Measurements from ENCODE around the gene HDGF. TPM values are rescaled to one million over a fixed set of nuclear protein-coding genes. Genes with fewer than 3 reads are reported as not detected.

The HDGF gene
- 155 and 276 TPM in 2 replicates for total RNA-seq

GRCh38 chr1:156751451-156751756, at the start of gene HDGF:
HDGF (minus strand) TSS chr1:156751675; CDS start chr1:156751429, 246 bp downstream.

DNA sequence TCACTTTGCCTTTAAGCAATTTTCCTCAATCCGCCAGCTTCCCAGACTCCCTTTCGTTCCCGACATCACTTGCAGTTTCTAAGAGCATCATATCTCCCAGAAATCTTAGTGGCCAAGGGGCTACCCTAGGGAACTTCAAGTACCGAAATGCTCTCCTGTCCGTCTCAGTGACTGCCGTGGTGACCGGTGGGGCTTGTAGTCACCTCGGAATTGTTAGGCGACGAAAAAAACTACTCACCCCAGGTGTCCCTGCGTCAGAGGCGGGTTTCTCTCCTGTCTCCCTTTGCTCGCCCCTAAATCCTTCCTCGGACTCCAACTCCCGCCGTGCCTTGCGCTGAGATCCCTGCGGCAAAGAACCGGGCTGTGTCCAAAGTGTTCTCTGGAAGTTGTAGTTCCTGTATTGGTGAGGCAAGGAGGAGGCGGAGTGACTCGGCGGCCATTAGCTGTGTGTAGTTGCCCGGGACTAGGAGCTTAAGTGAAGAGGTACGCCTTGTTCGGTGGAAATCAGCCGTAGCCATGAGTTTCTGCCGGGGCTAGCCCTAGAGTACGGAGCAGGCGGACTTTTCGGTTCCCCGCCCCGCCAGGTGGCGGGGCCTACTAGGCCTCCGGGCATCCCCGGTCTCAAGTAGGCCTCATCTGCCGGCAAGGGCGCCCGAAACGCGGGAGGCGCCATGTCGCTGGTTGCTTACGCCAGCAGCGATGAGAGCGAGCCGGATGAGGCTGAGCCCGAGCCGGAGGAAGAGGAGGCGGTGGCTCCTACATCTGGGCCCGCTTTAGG, 15.8 kb upstream of the HDGF start, which contains the start of gene PRCC:
TSS of gene PRCC (plus strand) at position 435 of the 778 bp plus-strand sequence. CDS start at position 672, 237 bp downstream.

GRCh38 chr1:156740741-156741480, 10.6 kb downstream of the HDGF start, which contains the start of gene MRPL24:
MRPL24 (minus strand) TSS chr1:156741088; CDS start chr1:156738704, 2,384 bp downstream.

GRCh38 chr1:156728599-156729462, 22.6 kb downstream of the HDGF start, which contains the start of gene ISG20L2:
ISG20L2 (minus strand) TSS chr1:156728766; CDS start chr1:156727652, 1,114 bp downstream.

DNA sequence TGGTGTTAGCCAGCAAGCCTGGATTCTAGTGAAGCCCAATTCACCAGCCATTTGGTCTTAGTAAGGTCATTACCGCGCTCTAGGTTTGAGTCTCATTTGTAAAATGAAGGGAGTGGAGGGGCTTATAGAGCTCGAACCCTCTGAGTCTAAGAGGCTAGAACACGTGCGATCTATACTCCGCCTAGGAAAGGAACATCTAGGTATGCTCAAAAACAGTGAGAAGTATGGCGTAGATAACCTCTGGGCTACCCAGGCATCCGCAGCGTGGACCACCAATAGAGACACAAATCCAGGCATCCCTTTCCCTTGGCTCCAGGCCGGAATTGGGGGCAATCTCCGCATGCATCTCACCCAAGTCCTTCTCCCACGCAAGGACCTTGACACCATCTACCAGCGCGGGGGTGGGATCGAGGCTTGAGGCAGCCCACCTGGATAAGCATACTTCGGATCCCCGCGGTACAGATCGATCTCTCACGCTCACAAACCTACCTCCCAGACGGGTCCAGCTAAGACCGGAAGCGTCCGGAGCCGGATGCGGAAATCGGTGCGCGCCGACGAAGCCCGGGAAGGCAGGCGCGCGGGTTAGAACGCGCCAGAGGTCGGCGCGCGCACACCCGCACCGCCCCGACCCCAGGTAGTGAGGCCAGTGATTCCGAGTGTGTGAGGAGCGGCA, 23.4 kb downstream of the HDGF start, which contains the start of gene METTL25B:
TSS of gene METTL25B (plus strand) at position 544 of the 673 bp plus-strand sequence. CDS start 636 bp downstream, outside the sequence.

GRCh38 chr1:156705321-156705917, 46.1 kb downstream of the HDGF start, which contains the start of gene CRABP2:
CRABP2 (minus strand) TSS chr1:156705583; CDS start chr1:156705446, 137 bp downstream.

Other genes with a start within 250 kb of the HDGF start
- 17.2 and 21.5 TPM in 2 replicates for gene IQGAP3, start 179.1 kb downstream of the HDGF start, total RNA-seq
- gene TTC24, start 172.0 kb downstream of the HDGF start, total RNA-seq: not detected in 2 replicates
- gene NAXE, start 159.9 kb downstream of the HDGF start, total RNA-seq: 52.5 and 61.0 TPM in 2 replicates
- 11.2 and 25.0 TPM in 2 replicates for gene GPATCH4, start 150.2 kb downstream of the HDGF start, total RNA-seq
- not detected in 2 replicates for gene HAPLN2, start 132.3 kb downstream of the HDGF start, total RNA-seq
- gene BCAN, start 109.6 kb downstream of the HDGF start, total RNA-seq: not detected in 2 replicates
- 81.5 and 125 TPM in 2 replicates for gene NES, start 74.3 kb downstream of the HDGF start, total RNA-seq
- gene CRABP2, start 46.1 kb downstream of the HDGF start, total RNA-seq: not detected in 2 replicates
- 5.7 and 13.2 TPM in 2 replicates for gene METTL25B, start 23.2 kb downstream of the HDGF start, total RNA-seq
- gene ISG20L2, start 22.9 kb downstream of the HDGF start, total RNA-seq: 4.4 and 9.9 TPM in 2 replicates
- gene MRPL24, start 10.6 kb downstream of the HDGF start, total RNA-seq: 38.3 and 49.1 TPM in 2 replicates
- 8.1 and 16.3 TPM in 2 replicates for gene PRCC, start 15.9 kb upstream of the HDGF start, total RNA-seq
- gene SH2D2A, start 65.2 kb upstream of the HDGF start, total RNA-seq: not detected in 2 replicates
- gene INSRR, start 107.4 kb upstream of the HDGF start, total RNA-seq: not detected in 2 replicates
- 0.06 TPM in 1 of 2 replicates, not detected in the other for gene NTRK1, start 109.2 kb upstream of the HDGF start, total RNA-seq
- gene PEAR1, start 142.0 kb upstream of the HDGF start, total RNA-seq: 11.0 and 35.0 TPM in 2 replicates
- 0.16 and 0.19 TPM in 2 replicates for gene LRRC71, start 169.0 kb upstream of the HDGF start, total RNA-seq

Measured in bladder microvascular endothelial cell (primary cell).